ENCODE data around the gene ZFYVE19. TPM values are rescaled to one million over a fixed set of nuclear protein-coding genes. Genes with fewer than 3 reads are reported as not detected.

ZFYVE19 gene
- total RNA-seq, 1 donor from 2014 or later: 25.2 TPM

DNA sequence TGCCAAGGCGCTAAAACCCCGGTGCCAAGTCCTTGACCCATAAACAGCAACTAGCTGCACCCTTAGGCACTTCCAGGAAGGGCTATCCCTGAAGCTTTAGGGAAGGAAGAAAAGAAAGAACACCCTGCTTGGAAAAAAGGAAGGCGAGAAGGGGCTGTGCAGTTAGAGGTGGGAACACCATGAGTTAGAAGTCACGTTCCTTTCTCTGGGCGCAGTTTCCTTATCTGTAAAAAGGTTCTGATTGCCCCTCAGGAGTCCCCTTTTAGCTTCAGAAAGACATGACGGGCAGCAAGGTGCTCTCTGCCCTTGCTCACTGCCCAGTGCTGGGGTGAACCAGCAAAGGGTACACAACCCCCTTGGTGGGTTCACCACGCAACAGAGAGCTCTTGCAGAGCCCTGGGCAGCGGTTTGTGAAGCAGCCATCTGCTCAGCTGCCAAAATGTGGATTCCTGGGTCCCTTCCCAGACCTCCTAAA is 42.2 kb upstream of the ZFYVE19 start:
- CTCF ChIA-PET: interaction anchor here (1.2 kb wide), 1 partner anchor 18 kb away, joined by 6 read pairs; no protein-coding TSS in a partner anchor
- TF ChIP-seq, protein P1, sequence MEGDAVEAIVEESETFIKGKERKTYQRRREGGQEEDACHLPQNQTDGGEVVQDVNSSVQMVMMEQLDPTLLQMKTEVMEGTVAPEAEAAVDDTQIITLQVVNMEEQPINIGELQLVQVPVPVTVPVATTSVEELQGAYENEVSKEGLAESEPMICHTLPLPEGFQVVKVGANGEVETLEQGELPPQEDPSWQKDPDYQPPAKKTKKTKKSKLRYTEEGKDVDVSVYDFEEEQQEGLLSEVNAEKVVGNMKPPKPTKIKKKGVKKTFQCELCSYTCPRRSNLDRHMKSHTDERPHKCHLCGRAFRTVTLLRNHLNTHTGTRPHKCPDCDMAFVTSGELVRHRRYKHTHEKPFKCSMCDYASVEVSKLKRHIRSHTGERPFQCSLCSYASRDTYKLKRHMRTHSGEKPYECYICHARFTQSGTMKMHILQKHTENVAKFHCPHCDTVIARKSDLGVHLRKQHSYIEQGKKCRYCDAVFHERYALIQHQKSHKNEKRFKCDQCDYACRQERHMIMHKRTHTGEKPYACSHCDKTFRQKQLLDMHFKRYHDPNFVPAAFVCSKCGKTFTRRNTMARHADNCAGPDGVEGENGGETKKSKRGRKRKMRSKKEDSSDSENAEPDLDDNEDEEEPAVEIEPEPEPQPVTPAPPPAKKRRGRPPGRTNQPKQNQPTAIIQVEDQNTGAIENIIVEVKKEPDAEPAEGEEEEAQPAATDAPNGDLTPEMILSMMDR (IDR thresholded peaks at IDR 0.05): no peak
- POLR2A ChIA-PET: interaction anchor here (1.5 to 4.2 kb wide), 4 partner anchors 11 to 70 kb away, joined by 3 to 15 read pairs (median 6); partner anchors contain the start of genes DNAJC17 and RAD51
- Mint-ChIP-seq H3K36me3 (ENCODE audit: low read depth) (peaks cover 2% of the 10 kb centered on the region), H3K27me3 (no peaks in the 10 kb centered on the region), H3K4me1 (peaks cover 41% of the 10 kb centered on the region), H3K27ac (peak overlapping the region; percentile 66), H3K4me3 (peak overlapping the region; percentile 85), H3K9me3 (no peaks in the 10 kb centered on the region)
- ATAC-seq (ENCODE audit: low read depth) (no peak), DNase-seq (no peak)
- intact Hi-C loops (cut with micrococcal nuclease): loop anchor here (1.0 to 5.0 kb wide), 4 partner anchors 9 to 353 kb away; partner anchors contain the start of genes BAHD1, CCDC32, INO80 and RMDN3

DNA sequence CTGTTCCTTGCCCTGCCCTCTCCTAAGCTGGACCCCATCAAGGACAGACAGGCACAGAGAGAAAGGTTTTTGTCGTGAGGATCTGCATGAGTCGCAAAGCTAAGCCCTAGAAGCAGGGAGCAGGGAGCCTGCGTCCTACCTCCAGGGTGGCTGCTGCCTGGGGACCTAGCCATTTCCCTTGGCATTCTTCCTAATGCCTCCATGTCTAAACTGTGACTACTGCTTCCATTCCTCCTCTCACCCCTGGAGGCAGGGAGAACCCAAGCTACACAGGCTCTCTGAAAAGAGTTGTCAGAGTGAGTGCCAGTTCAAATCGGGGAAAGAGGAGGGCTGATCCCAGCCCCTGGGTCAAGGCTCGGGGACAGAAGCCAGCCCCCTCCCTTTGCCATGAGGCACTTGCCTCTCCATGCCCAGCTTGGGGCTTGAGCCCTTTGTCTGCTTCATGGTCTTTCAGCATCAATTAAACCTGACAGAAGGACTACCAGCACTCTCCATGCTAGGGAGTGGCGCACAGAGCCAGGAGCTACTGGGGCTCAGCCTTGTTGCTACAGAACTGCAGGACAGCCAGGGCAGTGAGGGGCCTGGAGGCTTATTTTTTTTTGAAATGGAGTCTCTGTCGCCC is 40.6 kb upstream of the ZFYVE19 start:
- Mint-ChIP-seq H3K27ac (no peak overlapping the region), H3K27me3 (no peaks in the 10 kb centered on the region), H3K4me3 (no peak overlapping the region), H3K4me1 (peaks cover 56% of the 10 kb centered on the region), H3K36me3 (ENCODE audit: low read depth) (peaks cover 2% of the 10 kb centered on the region), H3K9me3 (no peaks in the 10 kb centered on the region)
- DNase-seq (no peak), ATAC-seq (ENCODE audit: low read depth) (no peak)
- CTCF ChIA-PET: interaction anchor here (6.6 kb wide), 1 partner anchor 16 kb away, joined by 45 read pairs; no protein-coding TSS in a partner anchor
- intact Hi-C loops (cut with micrococcal nuclease): loop anchor here (5.0 kb wide), 3 partner anchors 199 to 351 kb away; partner anchors contain the start of genes BAHD1, CCDC32, INO80 and RPUSD2
- TF ChIP-seq, protein P1 (IDR thresholded peaks at IDR 0.05): no peak
- POLR2A ChIA-PET: interaction anchor here (0.6 to 4.2 kb wide), 2 partner anchors 71 to 300 kb away, joined by 3 to 15 read pairs; partner anchors contain the start of gene RAD51

DNA sequence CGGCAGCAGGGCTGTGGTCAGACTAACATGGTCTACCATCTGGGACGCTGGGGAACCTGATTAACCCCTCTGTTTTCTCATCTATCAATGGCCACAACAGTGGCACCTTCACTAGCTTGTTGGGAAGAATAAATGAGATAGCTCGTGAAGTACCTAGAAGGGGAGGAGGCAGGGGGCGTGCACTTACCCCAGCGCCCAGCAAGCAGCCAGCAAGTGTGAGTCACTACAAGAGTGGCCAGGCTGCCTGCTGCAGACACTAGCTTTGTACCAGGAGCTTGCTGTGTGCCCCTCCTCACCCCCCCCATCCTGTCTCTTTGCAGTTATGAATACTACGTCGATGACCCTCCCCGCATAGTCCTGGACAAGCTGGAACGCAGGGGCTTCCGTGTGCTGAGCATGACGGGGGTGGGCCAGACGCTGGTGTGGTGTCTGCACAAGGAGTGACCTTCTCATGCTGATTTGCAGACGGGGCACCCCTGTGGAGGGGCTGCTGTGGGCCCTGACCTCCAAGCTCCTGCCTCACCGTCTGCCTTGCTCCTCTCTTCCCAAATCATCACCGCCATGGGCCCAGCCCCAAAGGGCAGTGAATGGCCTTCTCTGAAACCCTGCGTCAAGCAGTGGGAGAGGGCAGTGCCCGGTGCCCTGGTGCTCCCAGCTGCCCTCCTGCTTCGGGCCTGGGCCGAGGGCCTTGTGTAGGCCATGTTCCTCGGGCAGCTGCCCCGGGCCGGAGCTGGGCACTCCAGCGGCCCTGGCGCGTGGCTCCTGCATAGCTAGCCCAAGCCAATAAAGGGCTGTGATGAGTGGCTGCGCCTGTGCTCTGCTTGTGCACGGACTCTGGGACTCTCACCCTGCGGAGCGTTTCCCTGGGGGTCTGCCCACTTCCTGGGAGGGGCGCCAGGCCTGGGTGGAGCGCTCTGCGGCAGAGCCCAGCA is 39.7 kb upstream of the ZFYVE19 start:
- no peaks in the 10 kb centered on the region for H3K27me3 Mint-ChIP-seq
- ATAC-seq (ENCODE audit: low read depth) (no peak), DNase-seq (no peak)
- no peaks in the 10 kb centered on the region for H3K9me3 Mint-ChIP-seq
- ChIA-PET POLR2A (interaction anchor here (0.6 to 4.2 kb wide), 6 partner anchors 72 to 697 kb away, joined by 3 to 15 read pairs (median 3); partner anchors contain the start of gene RAD51), CTCF (interaction anchor here (6.6 kb wide), 1 partner anchor 15 kb away, joined by 45 read pairs; no protein-coding TSS in a partner anchor)
- H3K36me3 Mint-ChIP-seq (ENCODE audit: low read depth): peaks cover 4% of the 10 kb centered on the region
- H3K27ac Mint-ChIP-seq: no peak overlapping the region
- intact Hi-C loops (cut with micrococcal nuclease): loop anchor here (5.0 kb wide), 3 partner anchors 200 to 350 kb away; partner anchors contain the start of genes BAHD1, CCDC32, INO80 and RPUSD2
- TF ChIP-seq, protein P1 (IDR thresholded peaks at IDR 0.05): no peak
- peaks cover 64% of the 10 kb centered on the region for H3K4me1 Mint-ChIP-seq
- no peak overlapping the region for H3K4me3 Mint-ChIP-seq

DNA sequence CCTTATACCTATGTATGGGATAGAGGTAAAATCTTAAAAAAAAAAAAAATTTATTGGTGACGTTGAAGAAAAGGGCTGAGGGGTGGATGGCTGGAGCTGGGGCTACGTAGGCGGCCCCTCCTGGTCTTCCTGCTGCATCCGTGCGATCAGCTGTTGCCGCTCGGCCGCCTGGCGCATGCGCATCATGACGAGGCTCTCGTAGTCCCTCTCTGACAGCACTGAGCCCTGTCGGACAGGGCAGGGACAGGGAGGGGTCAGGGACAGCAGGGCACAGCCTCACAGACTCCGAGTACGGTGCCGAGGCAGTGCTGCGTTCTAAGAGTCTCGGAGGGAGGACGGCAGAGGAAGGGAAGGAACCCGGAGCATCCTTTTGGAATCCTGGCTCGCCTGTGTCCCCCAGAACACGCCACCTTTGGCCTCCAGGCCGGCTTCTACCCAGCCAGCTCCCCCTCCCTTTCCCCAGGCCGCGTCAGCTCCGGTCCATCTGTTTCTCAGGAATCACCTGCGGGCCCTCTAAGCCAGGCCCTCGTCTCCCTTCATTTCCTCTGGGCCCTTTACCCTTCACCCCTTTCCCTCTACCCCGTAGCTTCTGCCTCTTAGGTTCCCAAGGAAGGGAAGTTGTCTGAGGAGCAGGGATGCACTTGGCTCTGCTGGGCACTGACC is 38.9 kb upstream of the ZFYVE19 start:
- TF ChIP-seq, protein P1 (IDR thresholded peaks at IDR 0.05): no peak
- ChIA-PET CTCF (interaction anchor here (6.6 kb wide), 1 partner anchor 14 kb away, joined by 45 read pairs; no protein-coding TSS in a partner anchor), POLR2A (interaction anchor here (1.0 to 4.2 kb wide), 8 partner anchors 9 to 217 kb away, joined by 3 to 49 read pairs (median 15); partner anchors contain the start of genes CCDC32, DNAJC17, RAD51 and ZFYVE19)
- H3K4me1 Mint-ChIP-seq: peaks cover 70% of the 10 kb centered on the region
- no peaks in the 10 kb centered on the region for H3K27me3 Mint-ChIP-seq
- ATAC-seq (ENCODE audit: low read depth): no peak
- peaks cover 8% of the 10 kb centered on the region for H3K36me3 Mint-ChIP-seq (ENCODE audit: low read depth)
- no peaks in the 10 kb centered on the region for H3K9me3 Mint-ChIP-seq
- intact Hi-C loops (cut with micrococcal nuclease): loop anchor here (5.0 kb wide), 3 partner anchors 201 to 349 kb away; partner anchors contain the start of genes BAHD1, CCDC32, INO80 and RPUSD2
- H3K27ac Mint-ChIP-seq: no peak overlapping the region
- DNase-seq: no peak
- H3K4me3 Mint-ChIP-seq: no peak overlapping the region
